H9 (cell line): Measurements from ENCODE around the gene KRTDAP. TPM values are rescaled to one million over a fixed set of nuclear protein-coding genes. Genes with fewer than 3 reads are reported as not detected.

Experiments used
- DNase-seq: peaks from one replicate; pipeline ENCODE4 v3.0.0-alpha.2; 2017
- H2AFZ ChIP-seq: one replicate; pipeline ENCODE4 v1.6.1; 2013; ENCODE audit warnings: mild to moderate bottlenecking, low read length, control low read depth, moderate library complexity
- H2AK5ac ChIP-seq: 2 replicates; pipeline ENCODE4 v1.6.1; 2013; ENCODE audit warnings: low read length, control low read depth, mixed read lengths; ENCODE audit not compliant: insufficient read length
- H2BK120ac ChIP-seq: one replicate; pipeline ENCODE4 v1.6.1; 2013; ENCODE audit warnings: low read depth, mild to moderate bottlenecking, low read length, control low read depth, inconsistent platforms; ENCODE audit not compliant: poor library complexity, severe bottlenecking
- H2BK12ac ChIP-seq: 2 replicates; pipeline ENCODE4 v1.6.1; 2013; ENCODE audit warnings: low read length, control low read depth, mixed read lengths, low read depth; ENCODE audit not compliant: insufficient read length
- H2BK15ac ChIP-seq: 2 replicates; pipeline ENCODE4 v1.6.1; 2013; ENCODE audit warnings: low read depth, low read length, control low read depth
- H2BK20ac ChIP-seq: one replicate; pipeline ENCODE4 v1.6.1; 2013; ENCODE audit warnings: low read depth, mild to moderate bottlenecking, low read length, control low read depth, inconsistent platforms; ENCODE audit not compliant: poor library complexity, severe bottlenecking
- H2BK5ac ChIP-seq: 2 replicates; pipeline ENCODE4 v1.6.1; 2013; ENCODE audit warnings: low read length, control low read depth, mixed read lengths; ENCODE audit not compliant: insufficient read length
- H3K14ac ChIP-seq: 2 replicates; pipeline ENCODE4 v1.6.1; 2013; ENCODE audit warnings: low read length, control low read depth; ENCODE audit not compliant: insufficient read depth
- H3K18ac ChIP-seq: 2 replicates; pipeline ENCODE4 v1.6.1; 2013; ENCODE audit warnings: low read depth, mild to moderate bottlenecking, mixed read lengths, low read length, control low read depth; ENCODE audit not compliant: insufficient read length
- H3K23ac ChIP-seq: 2 replicates; pipeline ENCODE4 v1.6.1; 2013; ENCODE audit warnings: low read length, control low read depth, mixed read lengths, low read depth; ENCODE audit not compliant: insufficient read length
- H3K23me2 ChIP-seq: 2 replicates; pipeline ENCODE4 v1.6.1; 2013; ENCODE audit warnings: low read depth, mild to moderate bottlenecking, mixed read lengths, low read length, control low read depth; ENCODE audit not compliant: insufficient read length, poor library complexity, severe bottlenecking
- H3K27ac ChIP-seq: 2 replicates; pipeline ENCODE4 v1.5.1; 2013; ENCODE audit warnings: low read length, control low read depth, mixed read lengths, low read depth; ENCODE audit not compliant: insufficient read length
- H3K27me3 ChIP-seq: 2 replicates; pipeline ENCODE4 v1.6.1; 2013; ENCODE audit warnings: low read length, control low read depth, inconsistent platforms; ENCODE audit not compliant: insufficient read depth
- H3K4ac ChIP-seq: 2 replicates; pipeline ENCODE4 v1.6.1; 2013; ENCODE audit warnings: low read depth, mild to moderate bottlenecking, control low read depth, inconsistent platforms, low read length, moderate library complexity
- H3K4me1 ChIP-seq: 2 replicates; pipeline ENCODE4 v1.6.1; 2013; ENCODE audit warnings: low read length, control low read depth, inconsistent platforms; ENCODE audit not compliant: insufficient read depth
- H3K4me2 ChIP-seq: 2 replicates; pipeline ENCODE4 v1.6.1; 2013; ENCODE audit warnings: low read length, control low read depth, mixed read lengths; ENCODE audit not compliant: insufficient read length, insufficient read depth
- H3K56ac ChIP-seq: 2 replicates; pipeline ENCODE4 v1.6.1; 2013; ENCODE audit warnings: low read depth, mild to moderate bottlenecking, mixed read lengths, low read length, control low read depth; ENCODE audit not compliant: insufficient read length
- H3K79me1 ChIP-seq: 2 replicates; pipeline ENCODE4 v1.6.1; 2013; ENCODE audit warnings: low read depth, mild to moderate bottlenecking, moderate library complexity, low read length, control low read depth, inconsistent platforms; ENCODE audit not compliant: insufficient read depth, poor library complexity, severe bottlenecking
- H3K79me2 ChIP-seq: 2 replicates; pipeline ENCODE4 v1.6.1; 2013; ENCODE audit warnings: low read length, control low read depth, inconsistent platforms; ENCODE audit not compliant: insufficient read depth
- H3K9ac ChIP-seq: 2 replicates; pipeline ENCODE4 v1.6.1; 2013; ENCODE audit warnings: low read length, control low read depth, mixed read lengths; ENCODE audit not compliant: insufficient read length; ENCODE audit errors: extremely low read depth
- H3K9me3 ChIP-seq: one replicate; pipeline ENCODE4 v1.6.1; 2013; ENCODE audit warnings: low read depth, low read length, inconsistent platforms; ENCODE audit not compliant: control insufficient read depth
- H3T11ph ChIP-seq: one replicate; pipeline ENCODE4 v1.6.1; 2013; ENCODE audit warnings: mild to moderate bottlenecking, low read length, control low read depth, inconsistent platforms
- H4K20me1 ChIP-seq: one replicate; pipeline ENCODE4 v1.6.1; 2013; ENCODE audit not compliant: control insufficient read depth, insufficient read length, insufficient read depth
- H4K5ac ChIP-seq: 2 replicates; pipeline ENCODE4 v1.6.1; 2013; ENCODE audit warnings: low read depth, mild to moderate bottlenecking, mixed read lengths, low read length, control low read depth; ENCODE audit not compliant: insufficient read length
- H4K8ac ChIP-seq: replicated peaks from 2 replicates; pipeline ENCODE4 v1.6.1; 2013; ENCODE audit warnings: low read length, control low read depth, mixed read lengths, low read depth; ENCODE audit not compliant: insufficient read length
- H4K91ac ChIP-seq: 2 replicates; pipeline ENCODE4 v1.6.1; 2013; ENCODE audit warnings: low read depth, mild to moderate bottlenecking, moderate library complexity, mixed read lengths, low read length, control low read depth; ENCODE audit not compliant: insufficient read length
- H3K27ac Mint-ChIP-seq, 3 experiments: 2 replicates in 2 of 3; 3 replicates in 1 of 3; pipeline ENCODE4 v1.8.0; 2020 to 2021; ENCODE audit warnings: mixed read lengths in 3 of 3, mild to moderate bottlenecking in 1 of 3, moderate library complexity in 1 of 3
- H3K27me3 Mint-ChIP-seq: 2 replicates; pipeline ENCODE4 v1.8.0; 2021; ENCODE audit warnings: low read depth, mild to moderate bottlenecking, moderate library complexity, mixed read lengths
- H3K36me3 Mint-ChIP-seq, 3 experiments: 2 replicates in 2 of 3; 3 replicates in 1 of 3; pipeline ENCODE4 v1.8.0; 2020 to 2021; ENCODE audit warnings: low read depth in 3 of 3, mixed read lengths in 3 of 3; ENCODE audit not compliant: insufficient read depth in 1 of 3
- H3K4me1 Mint-ChIP-seq, 2 experiments: 2 replicates each; pipeline ENCODE4 v1.8.0; 2020; ENCODE audit warnings: mixed read lengths in 2 of 2
- H3K4me3 Mint-ChIP-seq, 2 experiments: 2 replicates in 1 of 2; 3 replicates in 1 of 2; pipeline ENCODE4 v1.8.0; 2020 to 2021; ENCODE audit warnings: mild to moderate bottlenecking in 2 of 2, mixed read lengths in 2 of 2, moderate library complexity in 1 of 2
- H3K9me3 Mint-ChIP-seq, 2 experiments: 2 replicates in 1 of 2; 3 replicates in 1 of 2; pipeline ENCODE4 v1.8.0; 2020; ENCODE audit warnings: mild to moderate bottlenecking in 2 of 2, mixed read lengths in 2 of 2, moderate library complexity in 1 of 2
- WGBS: extraction: QIAGEN DNeasy Blood & Tissue Kit; methylation state at CpG from one replicate; pipeline ENCODE4 v1.1.7; 2013; ENCODE audit warnings: missing lambda C conversion rate, low lambda C conversion rate, mixed read lengths; ENCODE audit not compliant: insufficient read length; ENCODE audit errors: extremely low coverage; 5-methylcytosine and 5-hydroxymethylcytosine counted together
- total RNA-seq: library from RNA; stranded (reverse); gene quantifications from 2 replicates; pipeline ENCODE4 v1.2.1, GENCODE V29; 2021
- TF ChIP-seq, protein P1 (sequence below): fragments of 200-600 bp; sonication (generic); conservative IDR thresholded peaks from 3 replicates; pipeline ENCODE4 v1.8.0; 2021; ENCODE audit warnings: antibody characterized with exemption, mild to moderate bottlenecking

Gene KRTDAP
- total RNA-seq, 1 experiment from 2014 or later, result 0.87 TPM

DNA sequence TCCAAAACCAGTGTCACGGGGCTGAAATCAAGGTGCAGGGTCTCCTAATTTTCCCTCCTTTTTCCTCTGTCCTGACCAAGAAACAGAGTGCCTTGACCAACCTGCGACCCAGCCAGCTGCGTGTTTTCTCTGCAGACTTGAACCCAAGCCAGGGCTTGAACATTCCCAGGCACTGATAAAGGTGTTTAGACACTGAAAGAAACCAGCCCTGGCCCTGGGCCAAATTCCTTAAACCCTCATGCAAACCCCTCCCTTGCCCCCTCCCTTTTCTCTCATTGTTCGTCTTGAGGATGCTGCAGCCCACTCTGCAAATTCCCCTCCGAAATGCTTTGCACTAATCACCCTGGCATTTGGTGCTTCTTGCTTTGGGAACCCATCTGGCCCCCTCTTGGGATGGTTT lies 51.7 kb downstream of the KRTDAP start:
- H3K27ac Mint-ChIP-seq, result peak overlapping the region in 1 of 3 experiments; percentile 52; a peak in 1 of 7 replicates
- Histone ChIP-seq H3K56ac (no peak overlapping the region), H4K5ac (no peak overlapping the region), H3K18ac (no peak overlapping the region), H3K14ac (no peak overlapping the region), H4K8ac (no peak overlapping the region), H3K23me2 (no peaks in the 10 kb centered on the region), H2AFZ (no peak overlapping the region), H3K27ac (no peak overlapping the region), H3T11ph (no peak overlapping the region), H2BK20ac (no peak overlapping the region), H2AK5ac (no peak overlapping the region), H3K4me1 (no peaks in the 10 kb centered on the region), H2BK5ac (no peak overlapping the region), H3K4me2 (no peak overlapping the region), H3K4ac (no peak overlapping the region), H2BK15ac (no peak overlapping the region), H4K20me1 (no peaks in the 10 kb centered on the region), H3K27me3 (no peaks in the 10 kb centered on the region), H3K9ac (no peak overlapping the region), H3K23ac (no peak overlapping the region), H2BK120ac (no peak overlapping the region), H3K79me1 (no peaks in the 10 kb centered on the region), H3K9me3 (no peaks in the 10 kb centered on the region), H2BK12ac (no peak overlapping the region), H3K79me2 (no peaks in the 10 kb centered on the region), H4K91ac (no peak overlapping the region)
- peaks cover 23% of the 10 kb centered on the region for H3K27me3 Mint-ChIP-seq
- DNase-seq, result no peak
- no peaks in the 10 kb centered on the region for H3K36me3 Mint-ChIP-seq
- TF ChIP-seq, protein P1, sequence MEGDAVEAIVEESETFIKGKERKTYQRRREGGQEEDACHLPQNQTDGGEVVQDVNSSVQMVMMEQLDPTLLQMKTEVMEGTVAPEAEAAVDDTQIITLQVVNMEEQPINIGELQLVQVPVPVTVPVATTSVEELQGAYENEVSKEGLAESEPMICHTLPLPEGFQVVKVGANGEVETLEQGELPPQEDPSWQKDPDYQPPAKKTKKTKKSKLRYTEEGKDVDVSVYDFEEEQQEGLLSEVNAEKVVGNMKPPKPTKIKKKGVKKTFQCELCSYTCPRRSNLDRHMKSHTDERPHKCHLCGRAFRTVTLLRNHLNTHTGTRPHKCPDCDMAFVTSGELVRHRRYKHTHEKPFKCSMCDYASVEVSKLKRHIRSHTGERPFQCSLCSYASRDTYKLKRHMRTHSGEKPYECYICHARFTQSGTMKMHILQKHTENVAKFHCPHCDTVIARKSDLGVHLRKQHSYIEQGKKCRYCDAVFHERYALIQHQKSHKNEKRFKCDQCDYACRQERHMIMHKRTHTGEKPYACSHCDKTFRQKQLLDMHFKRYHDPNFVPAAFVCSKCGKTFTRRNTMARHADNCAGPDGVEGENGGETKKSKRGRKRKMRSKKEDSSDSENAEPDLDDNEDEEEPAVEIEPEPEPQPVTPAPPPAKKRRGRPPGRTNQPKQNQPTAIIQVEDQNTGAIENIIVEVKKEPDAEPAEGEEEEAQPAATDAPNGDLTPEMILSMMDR, result no peak
- no peaks in the 10 kb centered on the region for H3K9me3 Mint-ChIP-seq
- no peak overlapping the region for H3K4me3 Mint-ChIP-seq
- no CpG with 5 or more reads among the region's 5 CpGs for WGBS
- peaks cover 2 to 8% of the 10 kb centered on the region in 2 experiments; a peak in 3 of 4 replicates for H3K4me1 Mint-ChIP-seq
